Astrocyte (in vitro differentiated cells and primary cell): ENCODE results near the gene TCEAL4. TPM values are rescaled to one million over a fixed set of nuclear protein-coding genes. Genes with fewer than 3 reads are reported as not detected.

ENCODE experiments used
- DNase-seq: peaks from one replicate; pipeline ENCODE4 v3.0.0-alpha.2; 2010; ENCODE audit warnings: low read depth
- FAIRE-seq: peaks from 2 replicates; lab custom pipeline; 2011; peaks lifted over from hg19 to GRCh38; lab: Jason Lieb, UNC
- H2AFZ ChIP-seq: 2 replicates; pipeline ENCODE4 v1.6.0; 2012; ENCODE audit warnings: low read depth, low read length, inconsistent platforms
- H3K27ac ChIP-seq: 2 replicates; pipeline ENCODE4 v1.5.1; 2011; ENCODE audit warnings: low read depth, low read length, inconsistent platforms
- H3K27me3 ChIP-seq: 2 replicates; pipeline ENCODE4 v1.6.0; 2011; ENCODE audit warnings: low read length, inconsistent platforms; ENCODE audit not compliant: insufficient read depth
- H3K36me3 ChIP-seq: 2 replicates; pipeline ENCODE4 v1.5.1; 2011; ENCODE audit warnings: low read length, inconsistent platforms; ENCODE audit not compliant: insufficient read depth
- H3K4me1 ChIP-seq: 2 replicates; pipeline ENCODE4 v1.5.1; 2011; ENCODE audit warnings: low read length, inconsistent platforms; ENCODE audit not compliant: insufficient read depth
- H3K4me2 ChIP-seq: 2 replicates; pipeline ENCODE4 v1.6.0; 2012; ENCODE audit warnings: low read length, inconsistent platforms
- H3K4me3 ChIP-seq: 2 replicates; pipeline ENCODE4 v1.5.1; 2011; ENCODE audit warnings: low read depth, mild to moderate bottlenecking, low read length, inconsistent platforms; ENCODE audit not compliant: insufficient read depth
- H3K79me2 ChIP-seq: 2 replicates; pipeline ENCODE4 v1.6.0; 2012; ENCODE audit warnings: mild to moderate bottlenecking, low read length, inconsistent platforms; ENCODE audit not compliant: insufficient read depth
- H3K9ac ChIP-seq: 2 replicates; pipeline ENCODE4 v1.6.0; 2012; ENCODE audit warnings: mild to moderate bottlenecking, low read length, inconsistent platforms
- H3K9me3 ChIP-seq: 2 replicates; pipeline ENCODE4 v1.5.1; 2012; ENCODE audit warnings: low read depth, mild to moderate bottlenecking, low read length, inconsistent platforms; ENCODE audit not compliant: insufficient read depth
- H4K20me1 ChIP-seq: 2 replicates; pipeline ENCODE4 v1.6.0; 2012; ENCODE audit warnings: low read length, inconsistent platforms; ENCODE audit not compliant: insufficient read depth
- H3K27ac Mint-ChIP-seq: one replicate; pipeline ENCODE4 v1.8.0; 2021; ENCODE audit warnings: mild to moderate bottlenecking, mixed read lengths; ENCODE audit not compliant: unreplicated experiment
- H3K27me3 Mint-ChIP-seq: one replicate; pipeline ENCODE4 v1.8.0; 2021; ENCODE audit warnings: low read depth, mixed read lengths; ENCODE audit not compliant: unreplicated experiment
- H3K36me3 Mint-ChIP-seq: one replicate; pipeline ENCODE4 v1.8.0; 2021; ENCODE audit warnings: low read depth, mixed read lengths; ENCODE audit not compliant: unreplicated experiment
- H3K4me1 Mint-ChIP-seq: one replicate; pipeline ENCODE4 v1.8.0; 2021; ENCODE audit warnings: low read depth, mixed read lengths; ENCODE audit not compliant: unreplicated experiment
- H3K4me3 Mint-ChIP-seq: one replicate; pipeline ENCODE4 v1.8.0; 2021; ENCODE audit warnings: mild to moderate bottlenecking, moderate library complexity, mixed read lengths; ENCODE audit not compliant: unreplicated experiment
- H3K9me3 Mint-ChIP-seq: one replicate; pipeline ENCODE4 v1.8.0; 2021; ENCODE audit warnings: mild to moderate bottlenecking, mixed read lengths; ENCODE audit not compliant: unreplicated experiment
- EZH2 ChIP-seq: IDR thresholded peaks from 2 replicates; pipeline ENCODE4 v1.6.1; 2012; ENCODE audit warnings: mild to moderate bottlenecking, low read length, inconsistent platforms; ENCODE audit not compliant: insufficient read depth
- total RNA-seq: library from RNA; stranded (reverse); gene quantifications from 2 replicates; pipeline ENCODE4 v1.2.1, GENCODE V29; 2021
- TF ChIP-seq, protein P1 (sequence below): IDR thresholded peaks from 2 replicates; pipeline ENCODE4 v1.5.1; 2011; ENCODE audit warnings: low read depth, mild to moderate bottlenecking, inconsistent platforms, low read length, moderate library complexity; ENCODE audit not compliant: insufficient read depth

TCEAL4 gene
- total RNA-seq, 1 donor from 2014 or later: 51.3 TPM

DNA sequence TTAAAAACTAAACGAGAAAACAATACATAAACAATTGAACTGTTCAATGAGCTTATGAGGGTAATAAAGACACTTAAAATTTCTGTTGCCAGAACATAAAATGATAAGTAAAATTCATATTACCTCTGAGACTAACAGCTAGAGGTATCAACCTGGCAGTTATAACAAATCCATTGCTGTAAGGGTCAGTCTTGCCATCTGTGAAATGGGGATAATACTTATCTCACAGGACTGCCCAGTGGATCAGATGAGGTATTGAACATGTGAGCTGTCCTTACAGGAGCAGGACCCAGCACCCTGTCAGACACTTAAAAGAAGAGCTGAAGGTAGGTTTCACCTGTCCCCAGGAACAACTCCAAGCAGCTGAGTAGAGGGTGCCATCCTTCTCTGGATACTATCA, 25.0 kb downstream of the TCEAL4 start:
- H3K9me3 ChIP-seq: no peaks in the 10 kb centered on the region
- Mint-ChIP-seq H3K36me3 (no peaks in the 10 kb centered on the region), H3K27me3 (no peaks in the 10 kb centered on the region), H3K9me3 (no peaks in the 10 kb centered on the region), H3K4me3 (peak overlapping the region; percentile 54), H3K4me1 (peaks cover 7% of the 10 kb centered on the region), H3K27ac (no peak overlapping the region)
- H3K4me2 ChIP-seq: no peak overlapping the region
- TF ChIP-seq, protein P1, sequence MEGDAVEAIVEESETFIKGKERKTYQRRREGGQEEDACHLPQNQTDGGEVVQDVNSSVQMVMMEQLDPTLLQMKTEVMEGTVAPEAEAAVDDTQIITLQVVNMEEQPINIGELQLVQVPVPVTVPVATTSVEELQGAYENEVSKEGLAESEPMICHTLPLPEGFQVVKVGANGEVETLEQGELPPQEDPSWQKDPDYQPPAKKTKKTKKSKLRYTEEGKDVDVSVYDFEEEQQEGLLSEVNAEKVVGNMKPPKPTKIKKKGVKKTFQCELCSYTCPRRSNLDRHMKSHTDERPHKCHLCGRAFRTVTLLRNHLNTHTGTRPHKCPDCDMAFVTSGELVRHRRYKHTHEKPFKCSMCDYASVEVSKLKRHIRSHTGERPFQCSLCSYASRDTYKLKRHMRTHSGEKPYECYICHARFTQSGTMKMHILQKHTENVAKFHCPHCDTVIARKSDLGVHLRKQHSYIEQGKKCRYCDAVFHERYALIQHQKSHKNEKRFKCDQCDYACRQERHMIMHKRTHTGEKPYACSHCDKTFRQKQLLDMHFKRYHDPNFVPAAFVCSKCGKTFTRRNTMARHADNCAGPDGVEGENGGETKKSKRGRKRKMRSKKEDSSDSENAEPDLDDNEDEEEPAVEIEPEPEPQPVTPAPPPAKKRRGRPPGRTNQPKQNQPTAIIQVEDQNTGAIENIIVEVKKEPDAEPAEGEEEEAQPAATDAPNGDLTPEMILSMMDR: no peak
- no peak for TF ChIP-seq EZH2
- H3K4me1 ChIP-seq: peaks cover 3% of the 10 kb centered on the region
- peaks cover 14% of the 10 kb centered on the region for H3K79me2 ChIP-seq
- no peaks in the 10 kb centered on the region for H4K20me1 ChIP-seq
- no peak for DNase-seq
- no peaks in the 10 kb centered on the region for H3K27me3 ChIP-seq
- H3K9ac ChIP-seq: no peak overlapping the region
- peak; percentile 83 for FAIRE-seq
- H2AFZ ChIP-seq: no peak overlapping the region
- H3K27ac ChIP-seq: no peak overlapping the region
- no peaks in the 10 kb centered on the region for H3K36me3 ChIP-seq
- H3K4me3 ChIP-seq: no peak overlapping the region

DNA sequence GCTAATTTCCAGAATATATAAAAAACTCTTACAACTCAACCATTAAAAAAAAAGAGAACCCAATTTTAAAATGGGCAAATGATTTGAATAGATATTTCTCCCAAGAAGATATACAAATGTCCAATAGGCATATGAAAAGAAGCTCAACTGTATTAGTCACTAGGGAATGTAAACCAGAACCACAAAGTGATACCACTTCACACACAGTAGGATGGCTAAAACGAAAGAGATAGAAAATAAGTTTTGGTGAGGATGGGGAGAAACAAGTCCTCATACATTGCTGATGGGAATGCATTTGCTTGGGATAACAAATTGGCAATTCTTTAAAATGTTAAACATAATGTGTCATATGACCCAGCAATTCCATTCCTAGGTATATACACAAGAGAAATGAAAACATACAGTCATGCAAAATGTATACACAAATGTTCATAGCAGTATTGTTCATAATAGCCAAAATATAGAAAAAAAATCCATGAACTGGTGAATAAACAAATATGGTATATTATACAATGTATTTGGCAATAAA, 28.1 kb downstream of the TCEAL4 start:
- FAIRE-seq (peak; percentile 74), DNase-seq (no peak)
- TF ChIP-seq, protein P1: no peak
- H3K27me3 ChIP-seq: no peaks in the 10 kb centered on the region
- H4K20me1 ChIP-seq: no peaks in the 10 kb centered on the region
- H3K27ac Mint-ChIP-seq: no peak overlapping the region
- no peaks in the 10 kb centered on the region for H3K9me3 ChIP-seq
- H3K4me1 ChIP-seq: peaks cover 10% of the 10 kb centered on the region
- H3K79me2 ChIP-seq: peaks cover 3% of the 10 kb centered on the region
- H3K36me3 Mint-ChIP-seq: no peaks in the 10 kb centered on the region
- H3K4me1 Mint-ChIP-seq: peaks cover 11% of the 10 kb centered on the region
- H3K27ac ChIP-seq: no peak overlapping the region
- no peak overlapping the region for H3K4me2 ChIP-seq
- H3K4me3 Mint-ChIP-seq: no peak overlapping the region
- H3K36me3 ChIP-seq: no peaks in the 10 kb centered on the region
- no peak overlapping the region for H3K4me3 ChIP-seq
- no peaks in the 10 kb centered on the region for H3K9me3 Mint-ChIP-seq
- no peak overlapping the region for H3K9ac ChIP-seq
- no peaks in the 10 kb centered on the region for H3K27me3 Mint-ChIP-seq
- H2AFZ ChIP-seq: no peak overlapping the region

DNA sequence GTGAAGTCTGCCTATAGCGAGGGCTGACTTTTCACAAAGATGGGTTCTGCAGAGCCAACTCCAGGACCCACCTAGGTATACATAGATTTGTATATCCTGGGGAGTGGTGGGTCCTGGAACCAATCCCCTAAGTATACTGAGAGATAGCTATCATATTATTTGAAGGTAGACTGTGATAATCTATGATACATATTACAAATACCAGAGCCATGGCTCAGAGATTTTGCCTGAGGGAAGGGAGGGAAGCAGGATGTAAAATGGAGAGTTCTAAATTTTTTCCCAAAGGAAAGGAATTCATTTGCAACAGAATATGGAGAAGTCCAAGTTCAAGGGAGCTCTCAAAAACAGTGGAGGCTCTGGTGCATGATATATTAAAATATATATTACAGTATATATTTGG, 29.7 kb downstream of the TCEAL4 start:
- peak; percentile 64 for FAIRE-seq

More for the DNA sequence above, 29.7 kb downstream of the TCEAL4 start:
- Histone ChIP-seq H3K79me2 (no peaks in the 10 kb centered on the region), H3K4me1 (peaks cover 10% of the 10 kb centered on the region), H2AFZ (no peak overlapping the region), H3K4me2 (peak overlapping the region; percentile 30), H3K4me3 (no peak overlapping the region), H3K9me3 (no peaks in the 10 kb centered on the region), H3K9ac (no peak overlapping the region), H3K27me3 (no peaks in the 10 kb centered on the region), H3K36me3 (no peaks in the 10 kb centered on the region), H3K27ac (peak overlapping the region; percentile 6), H4K20me1 (no peaks in the 10 kb centered on the region)
- H3K4me1 Mint-ChIP-seq: peaks cover 11% of the 10 kb centered on the region
- DNase-seq: peak; percentile 8
- no peaks in the 10 kb centered on the region for H3K9me3 Mint-ChIP-seq
- TF ChIP-seq, protein P1: no peak
- no peak for TF ChIP-seq EZH2
- no peaks in the 10 kb centered on the region for H3K27me3 Mint-ChIP-seq
- H3K36me3 Mint-ChIP-seq: no peaks in the 10 kb centered on the region
- H3K4me3 Mint-ChIP-seq: no peak overlapping the region
- no peak overlapping the region for H3K27ac Mint-ChIP-seq
